SIG-M5 (cell line): ENCODE data around the gene ZNF91.
"Not testable (repeated sequence)": the region's sequence is repeated elsewhere in the genome, so short reads cannot be mapped to it uniquely, and the experiment has no call there.

Experiments
- DNase-seq: peaks from one replicate; lab custom pipeline; 2025; lab: John Stamatoyannopoulos, UW

Gene ZNF91

DNA sequence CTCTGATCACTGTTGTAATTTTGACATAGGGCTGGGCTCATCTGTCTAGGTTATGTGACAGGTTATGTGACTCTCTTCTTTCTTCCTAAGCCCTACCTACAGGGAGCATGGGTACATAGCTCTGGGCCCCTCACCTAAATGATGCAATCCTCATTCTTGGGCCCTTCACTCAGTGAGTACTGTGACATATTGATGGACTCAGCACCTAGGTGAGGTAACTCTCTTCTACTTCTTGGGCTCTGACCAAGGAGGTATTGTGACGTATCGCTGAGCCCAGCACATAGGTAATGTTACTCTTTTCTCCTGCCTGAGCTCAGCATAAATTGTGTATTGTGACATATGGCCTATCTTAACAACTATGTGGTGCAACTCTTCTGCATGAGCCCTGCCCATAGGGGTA is 76.3 kb downstream of the ZNF91 start:
- not testable (repeated sequence) for DNase-seq

DNA sequence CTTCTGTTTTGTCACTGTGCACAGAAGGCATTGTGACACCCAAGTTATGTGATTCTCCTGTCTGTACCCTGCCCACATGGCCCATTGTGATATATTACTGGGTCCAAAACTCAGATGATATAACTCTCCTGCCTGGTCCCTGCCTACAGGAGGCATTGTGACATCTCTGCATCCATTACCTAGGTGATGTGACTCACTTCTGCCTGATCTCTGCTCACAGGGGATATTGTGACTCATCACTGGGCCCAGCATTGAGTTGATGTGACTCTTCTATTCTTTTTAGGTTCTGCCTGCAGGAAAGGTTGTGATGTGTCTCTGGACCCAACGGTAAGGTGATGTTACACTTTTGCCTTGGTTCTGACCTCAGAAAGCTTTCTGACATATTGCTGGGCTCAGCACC is 77.1 kb downstream of the ZNF91 start:
- no peak for DNase-seq

- DNase-seq = no peak
Measured at GRCh38 chr19:23315286-23315685, 80.0 kb downstream of the ZNF91 start.

DNA sequence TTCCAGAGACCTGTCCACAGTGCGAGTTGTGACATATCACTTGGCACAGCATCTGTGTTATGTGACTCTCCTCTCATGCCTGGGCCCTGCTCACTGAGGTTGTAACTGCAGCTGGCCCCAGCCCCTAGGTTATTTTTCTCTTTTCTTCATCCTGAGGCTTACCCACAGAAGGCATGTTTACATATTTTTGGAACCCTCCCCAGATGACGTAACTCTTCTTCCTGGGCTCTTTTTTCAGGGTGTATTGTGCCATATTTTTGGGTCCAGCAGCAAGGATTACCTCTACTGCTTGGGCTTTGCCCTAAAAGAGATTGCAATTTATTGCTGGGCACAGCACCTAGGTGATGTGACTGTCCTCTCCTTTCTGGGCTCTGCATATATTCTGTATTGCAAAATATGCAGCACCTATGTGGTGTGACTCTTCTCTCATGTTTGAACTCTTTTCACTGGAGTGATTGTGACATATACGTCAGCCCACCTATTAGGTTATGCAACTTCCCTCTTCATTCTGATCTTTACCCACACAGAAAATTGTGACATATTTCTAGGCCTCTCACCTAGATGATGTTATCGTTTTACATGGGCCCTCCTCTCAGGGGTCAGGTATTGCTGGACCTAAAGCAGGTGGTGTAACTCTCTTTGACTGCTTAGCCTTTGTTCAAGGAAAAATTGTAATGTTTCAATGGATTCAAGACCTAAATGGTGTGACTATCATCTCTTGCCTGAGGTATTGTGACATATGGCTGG is 80.6 kb downstream of the ZNF91 start:
- DNase-seq = no peak

- no peak for DNase-seq
Measured at GRCh38 chr19:23313196-23313595, 82.1 kb downstream of the ZNF91 start.

DNA sequence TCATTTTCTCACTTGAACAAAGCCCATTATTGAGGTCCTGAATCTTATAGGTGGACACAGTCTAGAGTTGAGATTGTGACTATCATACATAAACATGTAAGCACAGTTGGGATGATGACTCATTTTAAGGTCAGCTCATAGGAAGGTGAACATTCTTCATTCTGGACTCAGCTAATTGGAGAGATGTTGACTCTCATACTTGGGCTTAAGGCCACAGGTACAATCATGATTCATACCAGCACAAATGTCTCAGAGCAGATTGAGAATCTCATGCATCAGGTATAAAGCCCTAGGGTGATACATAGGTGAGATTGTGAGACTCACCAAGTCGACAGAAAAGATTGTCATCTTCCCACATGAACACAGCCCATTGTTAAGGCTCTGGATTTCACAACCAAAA is 82.8 kb downstream of the ZNF91 start:
- no peak for DNase-seq

GRCh38 chr19:23311551-23311950 is 83.7 kb downstream of the ZNF91 start:
- no peak for DNase-seq

- DNase-seq = no peak
Measured at GRCh38 chr19:23310729-23311211, 84.5 kb downstream of the ZNF91 start.

DNA sequence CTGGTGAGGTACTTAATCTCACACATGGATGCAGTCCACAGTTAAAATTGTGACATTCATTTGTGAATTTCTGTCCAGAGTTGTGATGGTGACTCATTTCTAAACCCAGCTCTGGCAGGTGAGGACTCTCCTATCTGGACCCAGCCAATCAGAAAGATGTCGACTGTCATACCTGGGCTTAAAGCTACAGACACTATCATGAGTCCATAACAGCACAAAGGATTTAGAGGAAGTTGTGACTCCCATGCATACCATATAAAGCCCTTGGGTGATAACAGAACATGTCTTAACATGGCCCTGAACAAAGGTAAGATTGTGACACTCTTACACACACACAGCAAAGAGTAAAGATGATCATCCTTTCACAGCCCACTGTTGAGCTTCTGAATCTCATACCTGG is 85.3 kb downstream of the ZNF91 start:
- DNase-seq = no peak

- DNase-seq = no peak
Measured at GRCh38 chr19:23305555-23305954, 89.7 kb downstream of the ZNF91 start.

GRCh38 chr19:23304238-23304637 is 91.0 kb downstream of the ZNF91 start:
- no peak for DNase-seq

- no peak for DNase-seq
Measured at GRCh38 chr19:23294141-23294540, 101.1 kb downstream of the ZNF91 start.

- DNase-seq = not testable (repeated sequence)
Measured at GRCh38 chr19:23289966-23290365, 105.3 kb downstream of the ZNF91 start.
